GM23248 (cell line): ENCODE results near the gene LDLRAD4. TPM values are rescaled to one million over a fixed set of nuclear protein-coding genes. Genes with fewer than 3 reads are reported as not detected.

ENCODE experiments used
- DNase-seq: peaks from one replicate; pipeline ENCODE4 v3.0.0-alpha.2; 2015
- H2AFZ ChIP-seq: fragments of 200-600 bp; sonication (generic); 2 replicates; pipeline ENCODE4 v1.6.1; 2016; ENCODE audit warnings: antibody characterized with exemption
- H3F3A ChIP-seq: fragments of 200-600 bp; sonication (generic); 2 replicates; pipeline ENCODE4 v1.6.1; 2016; ENCODE audit warnings: mild to moderate bottlenecking, antibody characterized with exemption, mixed run types; ENCODE audit not compliant: insufficient read depth
- H3K27ac ChIP-seq: fragments of 200-600 bp; sonication (generic); 2 replicates; pipeline ENCODE4 v1.5.1; 2016; ENCODE audit warnings: mild to moderate bottlenecking
- H3K27me3 ChIP-seq: fragments of 200-600 bp; sonication (generic); replicated peaks from 2 replicates; pipeline ENCODE4 v1.6.1; 2016; ENCODE audit warnings: mild to moderate bottlenecking; ENCODE audit not compliant: insufficient read depth
- H3K36me3 ChIP-seq: fragments of 200-600 bp; sonication (generic); 2 replicates; pipeline ENCODE4 v1.6.1; 2016; ENCODE audit warnings: low read depth, mild to moderate bottlenecking
- H3K4me1 ChIP-seq: fragments of 200-600 bp; sonication (generic); 2 replicates; pipeline ENCODE4 v1.6.1; 2016; ENCODE audit warnings: mild to moderate bottlenecking; ENCODE audit not compliant: insufficient read depth
- H3K4me2 ChIP-seq: fragments of 200-600 bp; sonication (generic); one replicate; pipeline ENCODE4 v1.6.1; 2016; ENCODE audit warnings: mild to moderate bottlenecking; ENCODE audit not compliant: unreplicated experiment
- H3K4me3 ChIP-seq: fragments of 200-600 bp; sonication (generic); 2 replicates; pipeline ENCODE4 v1.5.1; 2016; ENCODE audit warnings: mild to moderate bottlenecking
- H3K79me2 ChIP-seq: fragments of 200-600 bp; sonication (generic); 2 replicates; pipeline ENCODE4 v1.6.1; 2016; ENCODE audit warnings: mild to moderate bottlenecking; ENCODE audit not compliant: insufficient read depth
- H3K9ac ChIP-seq: fragments of 200-600 bp; sonication (generic); 2 replicates; pipeline ENCODE4 v1.6.1; 2016; ENCODE audit warnings: mild to moderate bottlenecking
- H3K9me2 ChIP-seq: fragments of 200-600 bp; sonication (generic); 2 replicates; pipeline ENCODE4 v1.6.1; 2016; ENCODE audit warnings: mixed run types, mild to moderate bottlenecking, moderate library complexity; ENCODE audit not compliant: insufficient read depth
- H3K9me3 ChIP-seq: fragments of 200-600 bp; sonication (generic); one replicate; pipeline ENCODE4 v1.6.1; 2017; ENCODE audit warnings: low read depth
- H4K20me1 ChIP-seq: fragments of 200-600 bp; sonication (generic); 2 replicates; pipeline ENCODE4 v1.6.0; 2016; ENCODE audit not compliant: insufficient read depth
- EZH2 ChIP-seq: fragments of 200-600 bp; sonication (generic); IDR thresholded peaks from 2 replicates; pipeline ENCODE4 v1.6.1; 2018; ENCODE audit warnings: antibody characterized with exemption, mild to moderate bottlenecking; ENCODE audit not compliant: insufficient read depth, poor library complexity, severe bottlenecking
- EZH2phosphoT487 ChIP-seq: fragments of 200-600 bp; sonication (generic); IDR thresholded peaks from 2 replicates; pipeline ENCODE4 v1.6.1; 2018; ENCODE audit warnings: antibody characterized with exemption, moderate library complexity, mild to moderate bottlenecking, low read depth; ENCODE audit not compliant: insufficient read depth
- WGBS, 2 experiments: methylation state at CpG; one replicate each; pipeline ENCODE4 v1.1.6; 2015 to 2017; ENCODE audit warnings: low lambda C conversion rate in 2 of 2, low coverage in 1 of 2; ENCODE audit errors: missing lambda C conversion rate in 2 of 2; 5-methylcytosine and 5-hydroxymethylcytosine counted together
- in situ Hi-C: fragments of 300-500 bp; cut with MboI; formaldehyde crosslinking; loops from 2 replicates; pipeline ENCODE4 v1.15.0; 2020
- polyA plus RNA-seq: library from polyadenylated mRNA; unstranded; fragments of >200 nt; fragmentation: Nextera tagmentation; extraction: Ambion mirVana; gene quantifications from 2 replicates; pipeline ENCODE4 v1.2.1, GENCODE V29; 2016
- total RNA-seq: library from RNA; depleted of rRNA; stranded (reverse); fragments of >200 nt; shearing (Covaris generic); gene quantifications from 2 replicates; pipeline ENCODE4 v1.2.3, GENCODE V29; 2014

The LDLRAD4 gene
- total and polyA plus RNA-seq, 2 experiments from 2014 or later = not detected

DNA sequence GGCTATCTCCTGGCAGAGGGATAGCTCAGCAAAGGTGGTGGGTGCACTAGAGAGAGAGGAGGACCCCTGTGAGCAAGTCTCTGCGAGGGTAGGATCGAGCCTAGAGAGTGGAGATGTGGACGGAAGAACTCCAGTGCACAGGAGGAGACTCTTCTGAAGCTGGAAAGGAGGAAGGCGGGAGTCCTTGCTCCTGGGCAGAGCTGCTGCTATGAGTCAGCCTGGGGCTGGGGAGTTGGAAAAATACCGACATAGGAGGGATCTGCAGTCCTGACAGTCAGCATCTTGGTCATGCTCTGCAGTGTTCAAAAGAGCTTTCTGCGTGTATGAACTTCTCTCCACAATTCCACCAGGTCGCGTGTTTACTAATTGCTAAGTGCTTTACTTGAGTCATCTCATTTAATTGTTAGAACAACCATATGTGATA is 233.8 kb downstream of the LDLRAD4 start:
- in situ Hi-C loops = no loop called here
- Histone ChIP-seq H3K9ac (no peak overlapping the region), H3K4me1 (peaks cover 7% of the 10 kb centered on the region), H3K27me3 (no peaks in the 10 kb centered on the region), H4K20me1 (no peaks in the 10 kb centered on the region), H3K9me3 (no peaks in the 10 kb centered on the region), H2AFZ (0 out of 2 replicates have a peak overlapping the region, but pooled peaks have one; percentile 34), H3K36me3 (no peaks in the 10 kb centered on the region), H3F3A (no peaks in the 10 kb centered on the region), H3K79me2 (no peaks in the 10 kb centered on the region), H3K4me2 (no peak overlapping the region), H3K27ac (no peak overlapping the region), H3K9me2 (no peaks in the 10 kb centered on the region), H3K4me3 (no peak overlapping the region)
- TF ChIP-seq EZH2 = no peak
- no peak for TF ChIP-seq EZH2phosphoT487
- peak; percentile 88 for DNase-seq
- WGBS, 2 experiments = 3 to 5% methylated on average over 8 of the region's 8 CpGs

DNA sequence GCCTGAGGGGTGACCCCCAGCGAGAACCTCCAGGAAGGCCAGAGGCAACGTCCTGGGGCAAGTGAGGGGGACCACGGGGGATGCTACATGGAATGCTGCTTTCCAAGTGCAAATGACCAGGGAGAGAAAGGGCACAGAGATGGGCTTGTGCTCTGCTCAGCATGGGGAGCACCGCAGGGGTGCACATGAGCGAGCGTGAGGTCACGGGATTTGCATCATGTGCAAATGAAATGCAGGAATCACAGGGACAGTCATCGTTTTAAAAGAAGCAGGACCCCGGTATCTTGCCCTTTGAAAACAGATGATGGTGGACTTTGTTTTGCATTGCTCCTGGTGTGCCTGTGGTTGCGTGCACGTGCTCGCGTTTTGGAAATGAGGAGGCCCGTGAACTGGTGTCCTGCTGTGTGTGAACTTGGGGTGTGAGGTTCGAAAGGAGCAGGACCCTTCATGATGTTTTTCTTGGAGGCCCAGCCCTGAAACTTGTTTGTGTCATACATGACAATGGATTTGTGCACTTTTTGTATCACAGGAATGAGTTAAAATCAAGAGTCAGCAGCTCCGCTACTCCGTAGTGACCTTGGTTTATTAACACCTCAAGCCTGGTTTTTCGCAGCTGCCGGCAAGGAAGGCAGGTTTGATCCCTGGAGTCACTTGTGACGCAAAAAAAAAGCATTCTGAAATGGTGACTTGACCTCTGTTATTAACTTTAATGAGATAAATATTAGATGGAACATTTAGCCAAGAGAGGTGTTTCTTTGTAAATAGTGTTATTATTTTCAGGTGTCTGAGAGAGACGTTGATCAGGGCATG is 234.5 kb downstream of the LDLRAD4 start:
- Histone ChIP-seq H4K20me1 (no peaks in the 10 kb centered on the region), H3K9me2 (no peaks in the 10 kb centered on the region), H3K9me3 (no peaks in the 10 kb centered on the region), H3K4me3 (no peak overlapping the region), H3K4me2 (no peak overlapping the region), H3K27me3 (no peaks in the 10 kb centered on the region), H3K4me1 (peaks cover 2% of the 10 kb centered on the region), H3K9ac (no peak overlapping the region), H2AFZ (no peak overlapping the region), H3K27ac (no peak overlapping the region), H3F3A (no peaks in the 10 kb centered on the region), H3K79me2 (no peaks in the 10 kb centered on the region), H3K36me3 (no peaks in the 10 kb centered on the region)
- DNase-seq = no peak
- WGBS, 2 experiments = 67% methylated on average over 21 of the region's 21 CpGs
- in situ Hi-C loops = no loop called here
- TF ChIP-seq EZH2phosphoT487 (no peak), EZH2 (no peak)

DNA sequence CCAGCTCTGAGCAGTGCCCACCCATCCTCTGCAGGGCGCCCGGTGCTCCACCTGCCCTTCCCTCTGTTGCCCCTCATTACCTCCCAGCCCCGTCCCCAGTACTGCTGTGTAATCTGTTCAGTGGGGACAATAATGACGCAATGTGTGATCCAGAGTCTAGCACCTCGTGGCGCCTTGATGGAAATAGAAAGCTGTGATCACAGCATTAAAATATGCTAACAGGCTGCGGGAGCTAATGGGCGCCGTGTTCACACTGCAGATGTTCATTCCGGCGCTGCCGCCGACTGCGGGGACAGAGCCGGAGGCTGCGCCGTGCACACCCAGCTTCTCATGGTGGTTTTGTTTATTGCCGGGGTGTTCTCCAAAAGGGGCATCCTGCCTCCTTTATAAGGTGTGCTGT is 235.2 kb downstream of the LDLRAD4 start:
- Histone ChIP-seq H3K9me3 (no peaks in the 10 kb centered on the region), H3K79me2 (no peaks in the 10 kb centered on the region), H3K9ac (no peak overlapping the region), H3K9me2 (no peaks in the 10 kb centered on the region), H2AFZ (no peak overlapping the region), H3K27me3 (no peaks in the 10 kb centered on the region), H3K4me2 (no peak overlapping the region), H4K20me1 (no peaks in the 10 kb centered on the region), H3K36me3 (no peaks in the 10 kb centered on the region), H3K4me1 (no peaks in the 10 kb centered on the region), H3K27ac (no peak overlapping the region), H3K4me3 (no peak overlapping the region), H3F3A (no peaks in the 10 kb centered on the region)
- WGBS, 2 experiments = 32 to 58% methylated on average over 18 of the region's 18 CpGs
- TF ChIP-seq EZH2phosphoT487 (no peak), EZH2 (no peak)
- peak; percentile 50 for DNase-seq
- in situ Hi-C loops = no loop called here

DNA sequence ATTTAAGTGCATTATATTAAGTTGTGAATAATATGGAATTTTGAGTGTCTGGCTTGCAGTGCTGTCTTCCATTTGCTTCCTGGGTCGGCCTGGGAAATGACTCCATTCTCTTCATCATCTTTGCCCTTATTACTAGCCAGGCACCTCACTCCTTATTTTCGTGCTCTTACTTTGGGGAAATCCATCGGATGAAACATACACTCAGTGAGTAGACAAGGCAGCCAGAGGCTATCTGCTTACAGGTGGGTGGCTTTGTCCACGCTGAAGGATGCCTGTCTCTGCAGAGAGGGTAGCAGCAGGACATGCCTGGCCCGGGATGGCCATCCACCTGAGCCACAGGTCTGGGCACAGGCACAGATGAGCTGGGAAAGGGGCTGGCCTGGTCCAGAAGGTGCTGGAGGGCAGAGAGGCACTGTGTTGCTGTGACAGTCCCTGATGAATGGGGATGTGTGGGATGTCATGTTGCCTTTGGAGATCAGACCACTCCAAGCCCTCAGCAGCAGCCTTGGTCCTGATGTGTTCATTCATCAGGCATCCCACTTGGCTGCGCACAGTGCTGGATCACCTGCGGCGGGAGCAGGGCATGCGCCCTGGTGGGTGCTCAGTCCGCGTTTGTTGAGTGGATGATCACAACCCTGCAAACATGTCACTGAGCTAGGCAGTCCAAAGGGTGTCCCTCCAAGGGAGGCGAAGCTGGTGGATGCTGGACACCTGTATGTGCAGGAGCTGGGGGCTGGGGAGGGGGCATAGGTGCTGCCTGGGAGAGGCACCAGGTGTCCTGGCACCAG is 236.0 kb downstream of the LDLRAD4 start:
- Histone ChIP-seq H3K4me2 (no peak overlapping the region), H3F3A (no peaks in the 10 kb centered on the region), H3K4me1 (no peaks in the 10 kb centered on the region), H3K9me3 (no peaks in the 10 kb centered on the region), H3K79me2 (no peaks in the 10 kb centered on the region), H3K9ac (no peak overlapping the region), H2AFZ (no peak overlapping the region), H3K36me3 (no peaks in the 10 kb centered on the region), H3K27me3 (no peaks in the 10 kb centered on the region), H3K27ac (no peak overlapping the region), H3K9me2 (no peaks in the 10 kb centered on the region), H4K20me1 (no peaks in the 10 kb centered on the region), H3K4me3 (no peak overlapping the region)
- DNase-seq = no peak
- TF ChIP-seq EZH2 = no peak
- TF ChIP-seq EZH2phosphoT487 = no peak
- in situ Hi-C loops = no loop called here
- 85 to 89% methylated on average over 12 of the region's 12 CpGs for WGBS, 2 experiments
